NCI-H2081 treated with DMSO at 0.1 percent for 48 hours (cell line): ENCODE measurements around the gene EHD2.
"Not testable (repeated sequence)": the region's sequence is repeated elsewhere in the genome, so short reads cannot be mapped to it uniquely, and the experiment has no call there.

ENCODE experiments used
- DNase-seq: peaks from one replicate; lab custom pipeline; 2025; lab: John Stamatoyannopoulos, UW

EHD2 gene

GRCh38 chr19:47716270-47716937, 3.2 kb downstream of the EHD2 start:
- DNase-seq = no peak

DNA sequence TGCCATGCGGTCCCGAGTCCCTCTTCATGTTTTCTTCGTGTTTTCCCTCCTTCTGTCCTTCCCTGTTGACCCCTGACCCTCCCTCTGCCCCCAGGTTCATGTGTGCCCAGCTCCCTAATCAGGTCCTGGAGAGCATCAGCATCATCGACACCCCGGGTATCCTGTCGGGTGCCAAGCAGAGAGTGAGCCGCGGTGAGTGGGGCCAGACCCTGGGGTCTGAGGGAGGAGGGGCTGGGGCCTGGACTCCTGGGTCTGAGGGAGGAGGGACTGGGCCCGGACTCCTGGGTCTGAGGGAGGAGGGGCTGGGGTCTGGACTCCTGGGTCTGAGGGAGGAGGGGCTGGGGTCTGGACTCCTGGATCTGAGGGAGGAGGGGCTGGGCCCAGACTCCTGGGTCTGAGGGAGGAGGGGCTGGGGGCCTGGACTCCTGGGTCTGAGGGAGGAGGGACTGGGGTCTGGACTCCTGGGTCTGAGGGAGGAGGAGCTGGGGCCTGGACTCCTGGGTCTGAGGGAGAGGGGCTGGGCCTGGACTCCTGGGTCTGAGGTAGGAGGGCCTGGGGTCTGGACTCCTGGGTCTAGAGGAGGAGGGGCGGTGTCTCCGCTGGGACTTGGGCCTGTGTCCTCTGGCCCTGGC, 5.3 kb downstream of the EHD2 start:
- DNase-seq = not testable (repeated sequence)

DNA sequence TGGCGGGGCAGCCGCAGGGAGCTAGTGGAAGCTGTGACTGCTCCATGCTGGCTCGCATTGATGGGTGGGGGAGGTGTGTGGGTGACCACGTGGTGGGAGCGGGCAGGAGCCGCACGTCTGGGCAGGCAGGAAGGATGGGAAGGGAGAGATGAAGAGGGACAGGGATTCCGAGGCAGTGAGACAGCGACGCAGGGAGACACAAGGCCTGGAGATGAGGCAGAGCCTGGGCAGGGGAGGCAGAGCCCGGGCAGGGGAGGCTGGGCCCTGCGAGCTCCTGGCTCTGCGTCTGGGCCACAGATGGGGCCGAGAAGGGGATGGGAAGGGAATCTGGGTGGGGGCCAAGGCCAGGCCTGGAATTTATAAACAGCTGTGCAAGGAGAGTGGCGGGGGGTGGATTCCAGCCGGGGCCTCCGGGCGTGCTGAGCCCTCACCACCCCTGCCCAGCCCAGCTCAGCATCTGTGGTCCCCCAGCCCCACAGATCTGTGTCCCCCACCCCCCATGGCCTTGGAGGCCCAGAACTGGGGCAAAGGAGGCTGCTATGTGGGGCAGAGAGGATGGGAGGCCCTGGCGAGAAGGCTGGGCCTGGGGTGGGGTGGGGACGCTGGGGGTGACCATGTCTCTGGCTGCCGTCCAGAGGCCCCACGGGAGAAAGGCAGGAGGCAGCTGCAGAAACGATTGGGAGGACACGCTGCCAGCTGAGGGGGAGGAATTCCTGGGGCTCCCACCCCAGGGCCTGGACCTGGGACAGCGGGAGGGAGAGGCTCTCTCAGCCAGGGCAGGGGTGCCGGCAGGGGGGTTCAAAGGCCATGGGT, 6.0 kb downstream of the EHD2 start:
- DNase-seq = no peak

DNA sequence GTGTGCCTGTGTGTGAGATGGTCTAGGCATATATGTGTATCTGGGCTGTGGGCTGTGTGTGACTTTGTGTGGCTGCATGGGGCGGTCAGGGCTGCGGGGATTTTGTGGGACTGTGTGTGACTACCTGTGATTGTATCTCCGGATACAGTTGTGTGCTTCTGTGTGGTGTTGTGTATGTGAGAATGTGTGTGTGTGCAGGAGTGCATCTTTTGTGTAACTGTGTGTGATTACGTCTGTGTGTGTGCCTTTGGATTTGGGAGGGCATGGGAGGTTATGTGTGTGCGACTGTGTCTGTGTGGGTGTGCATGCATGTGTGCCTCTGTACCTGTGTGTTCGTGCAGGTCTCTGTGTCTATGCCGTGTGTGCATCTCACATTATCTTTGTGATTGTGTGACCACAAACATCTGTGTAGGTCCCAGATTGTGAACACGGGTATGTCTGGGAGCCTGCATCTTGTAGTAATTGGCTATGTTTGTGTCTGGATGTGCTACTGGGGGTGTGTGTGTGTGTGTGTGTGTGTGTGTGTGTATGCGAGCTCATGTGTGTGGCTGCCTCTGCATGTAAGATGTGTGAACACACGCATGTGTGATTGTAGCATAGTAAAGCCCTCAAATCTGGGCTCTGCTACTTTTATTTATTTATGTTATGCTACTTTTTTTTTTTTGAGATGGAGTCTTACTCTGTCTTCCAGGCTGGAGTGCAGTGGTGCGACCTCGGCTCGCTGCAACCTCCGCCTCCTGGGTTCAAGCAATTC, 7.6 kb downstream of the EHD2 start:
- DNase-seq = no peak

DNA sequence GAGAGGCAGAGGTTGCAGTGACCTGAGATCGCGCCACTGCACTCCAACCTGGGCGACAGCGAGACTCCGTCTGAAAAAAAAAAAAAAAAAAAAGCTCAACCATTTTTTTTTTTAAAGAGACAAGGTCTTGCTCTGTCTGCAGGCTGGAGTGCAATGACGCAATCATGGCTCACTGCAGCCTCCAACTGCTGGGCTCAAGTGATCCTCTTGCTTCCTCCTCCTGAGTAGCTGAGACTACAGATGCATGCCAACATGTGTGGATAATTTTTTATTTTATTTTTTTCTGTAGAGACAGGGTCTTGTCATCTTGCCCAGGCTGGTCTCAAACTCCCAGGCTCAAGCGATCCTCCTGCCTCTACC, 10.3 kb downstream of the EHD2 start:
- no peak for DNase-seq

DNA sequence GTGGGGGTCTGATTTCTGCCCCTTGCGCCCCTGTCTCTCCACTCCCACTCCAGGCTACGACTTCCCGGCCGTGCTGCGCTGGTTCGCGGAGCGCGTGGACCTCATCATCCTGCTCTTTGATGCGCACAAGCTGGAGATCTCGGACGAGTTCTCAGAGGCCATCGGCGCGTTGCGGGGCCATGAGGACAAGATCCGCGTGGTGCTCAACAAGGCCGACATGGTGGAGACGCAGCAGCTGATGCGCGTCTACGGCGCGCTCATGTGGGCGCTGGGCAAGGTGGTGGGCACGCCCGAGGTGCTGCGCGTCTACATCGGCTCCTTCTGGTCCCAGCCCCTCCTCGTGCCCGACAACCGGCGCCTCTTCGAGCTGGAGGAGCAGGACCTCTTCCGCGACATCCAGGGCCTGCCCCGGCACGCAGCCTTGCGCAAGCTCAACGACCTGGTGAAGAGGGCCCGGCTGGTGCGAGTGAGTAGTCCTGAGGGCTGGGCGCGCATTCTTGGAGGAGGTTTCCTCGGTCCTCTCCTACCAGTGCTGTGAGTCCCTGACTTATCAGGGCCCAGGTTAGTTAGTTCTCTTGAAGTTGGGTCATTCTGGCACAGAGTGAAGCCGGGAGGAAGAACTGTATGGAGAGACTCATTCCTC, 12.7 kb downstream of the EHD2 start:
- no peak for DNase-seq

- DNase-seq = no peak
Observed at GRCh38 chr19:47726467-47726866, 13.2 kb downstream of the EHD2 start.

- not testable (repeated sequence) for DNase-seq
Observed at GRCh38 chr19:47728295-47728694, 15.1 kb downstream of the EHD2 start.

- DNase-seq = no peak
Observed at GRCh38 chr19:47729468-47729798, 16.2 kb downstream of the EHD2 start.

DNA sequence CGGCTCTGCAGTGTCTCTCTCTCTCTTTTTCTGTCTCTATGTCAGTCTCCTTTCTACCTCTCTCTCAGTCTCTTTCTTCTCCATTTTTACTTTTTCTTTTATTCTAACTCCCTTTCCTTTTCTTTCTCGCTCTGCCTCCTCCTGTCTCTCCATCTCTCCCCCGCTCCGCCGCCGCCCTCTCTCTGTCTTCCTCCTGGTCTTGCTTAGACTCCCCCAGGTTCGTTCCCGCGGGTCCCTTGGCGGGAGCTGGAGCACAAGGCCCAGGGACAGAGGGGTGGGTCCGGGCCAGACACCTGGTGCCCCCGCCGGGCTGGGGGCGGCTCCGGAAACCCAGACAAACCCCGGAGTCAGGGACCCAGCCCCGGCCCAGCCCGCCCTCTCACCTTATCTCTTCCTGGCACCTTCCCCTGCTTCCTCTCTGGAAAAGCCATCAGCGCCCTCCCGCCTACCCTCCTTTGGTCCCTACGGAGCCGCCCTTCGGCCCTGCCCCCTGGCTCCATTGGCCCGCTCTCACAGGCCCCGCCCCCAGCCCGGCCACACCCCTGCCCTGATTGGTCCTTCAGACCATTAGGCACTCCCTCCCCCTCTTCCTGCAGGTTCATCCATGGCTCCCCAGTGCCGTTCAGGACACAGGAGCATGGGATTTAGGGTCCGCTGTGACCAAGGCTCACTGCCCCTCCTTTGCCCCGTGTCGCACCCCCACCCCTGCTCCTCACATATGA, 16.7 kb downstream of the EHD2 start:
- DNase-seq = no peak

- DNase-seq = no peak
Observed at GRCh38 chr19:47730521-47730889, 17.3 kb downstream of the EHD2 start.

- no peak for DNase-seq
Observed at GRCh38 chr19:47730910-47731309, 17.7 kb downstream of the EHD2 start.

DNA sequence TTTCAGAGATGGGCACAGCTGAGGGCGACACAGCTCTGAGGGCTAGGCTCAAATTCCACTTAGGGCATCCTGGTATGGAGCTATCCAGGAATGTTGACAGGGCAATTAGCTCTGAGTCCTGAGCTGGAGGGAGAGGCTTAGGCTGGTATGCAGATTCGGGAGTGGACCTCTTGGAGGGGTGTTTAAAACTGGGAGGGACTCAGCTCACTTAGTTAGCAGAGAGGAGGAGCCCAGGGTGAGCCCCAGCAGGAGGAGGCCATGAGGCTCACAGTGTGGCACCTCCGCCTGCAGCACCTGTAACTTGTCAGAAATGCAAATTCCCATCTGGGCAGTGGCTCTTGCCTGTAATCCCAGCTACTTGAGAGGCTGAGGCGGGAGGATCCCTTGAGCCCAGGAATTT, 21.9 kb downstream of the EHD2 start:
- no peak for DNase-seq

- no peak for DNase-seq
Observed at GRCh38 chr19:47740866-47741519, 27.8 kb downstream of the EHD2 start.

DNA sequence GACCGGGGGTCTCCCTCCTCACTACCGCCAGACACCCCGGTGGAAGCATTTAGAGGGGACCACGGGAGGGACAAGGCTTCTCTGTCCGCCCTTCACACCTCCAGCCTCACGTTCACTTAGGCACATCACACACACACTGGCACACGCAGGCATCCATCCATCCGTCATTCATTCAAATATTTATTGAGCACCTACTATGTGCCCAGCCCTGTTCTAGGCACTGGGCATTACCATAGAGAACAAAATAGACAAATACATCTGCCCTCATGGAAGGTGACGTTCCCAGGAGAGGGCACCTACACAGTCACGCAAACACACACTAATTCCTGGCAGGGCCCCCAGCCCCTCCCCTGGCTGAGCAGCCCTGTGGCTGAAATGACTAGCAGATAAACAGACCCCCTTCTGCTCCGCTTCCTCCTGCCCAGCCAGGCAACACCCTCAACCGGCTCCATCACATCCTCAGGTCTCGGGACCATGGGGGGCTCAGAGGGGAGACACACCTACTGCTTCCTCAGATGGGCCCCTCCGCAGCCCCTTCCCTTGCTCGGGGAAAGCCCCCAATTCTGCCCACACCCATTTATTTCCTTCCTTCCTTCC, 28.4 kb downstream of the EHD2 start:
- no peak for DNase-seq

GRCh38 chr19:47742634-47743033, 29.4 kb downstream of the EHD2 start:
- DNase-seq = no peak

- peak; percentile 90 for DNase-seq
Observed at GRCh38 chr19:47745010-47745901, 32.0 kb downstream of the EHD2 start, which contains the start of gene NOP53. TSS of gene NOP53 (plus strand) at chr19:47745546. CDS start at chr19:47745560, 14 bp downstream.

DNA sequence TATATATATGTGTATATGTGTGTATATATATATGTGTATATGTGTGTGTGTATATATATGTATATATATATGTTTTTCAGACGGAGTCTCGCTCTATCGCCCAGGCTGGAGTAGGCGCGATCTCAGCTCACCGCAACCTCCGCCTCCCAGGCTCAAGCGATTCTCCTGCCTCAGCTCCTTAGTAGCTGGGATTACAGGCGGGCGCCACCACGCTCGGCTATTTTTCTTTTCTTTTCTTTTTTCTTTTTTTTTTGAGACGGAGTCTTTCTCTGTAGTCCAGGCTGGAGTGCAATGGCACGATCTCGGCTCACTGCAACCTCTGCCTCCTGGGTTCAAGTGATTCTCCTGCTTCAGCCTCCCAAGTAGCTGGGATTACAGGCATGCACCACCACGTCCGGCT, 32.9 kb downstream of the EHD2 start:
- DNase-seq = not testable (repeated sequence)

DNA sequence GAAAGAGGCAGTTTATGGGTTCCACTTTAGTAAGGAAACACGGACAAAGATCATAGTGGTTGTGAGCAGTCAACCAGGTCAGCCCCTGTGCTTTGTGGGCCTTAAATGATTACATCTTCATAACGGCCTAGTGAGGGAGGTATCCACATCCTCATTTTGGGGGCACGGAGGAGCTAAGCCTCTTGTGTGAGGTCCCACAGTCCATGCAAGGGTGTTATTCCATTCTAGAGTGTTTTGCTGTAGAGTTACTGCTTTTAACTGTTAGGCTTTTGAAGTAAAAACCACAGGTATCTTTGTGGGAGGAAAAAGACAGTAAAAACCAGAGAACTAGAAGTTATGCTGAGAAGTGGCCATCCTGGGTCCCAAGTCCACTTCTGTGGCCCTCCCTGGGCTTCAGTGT, 36.1 kb downstream of the EHD2 start:
- DNase-seq = no peak
